ENCODE results near the gene FRMPD2.
"Not testable (repeated sequence)": the region's sequence is repeated elsewhere in the genome, so short reads cannot be mapped to it uniquely, and the experiment has no call there.

DNA sequence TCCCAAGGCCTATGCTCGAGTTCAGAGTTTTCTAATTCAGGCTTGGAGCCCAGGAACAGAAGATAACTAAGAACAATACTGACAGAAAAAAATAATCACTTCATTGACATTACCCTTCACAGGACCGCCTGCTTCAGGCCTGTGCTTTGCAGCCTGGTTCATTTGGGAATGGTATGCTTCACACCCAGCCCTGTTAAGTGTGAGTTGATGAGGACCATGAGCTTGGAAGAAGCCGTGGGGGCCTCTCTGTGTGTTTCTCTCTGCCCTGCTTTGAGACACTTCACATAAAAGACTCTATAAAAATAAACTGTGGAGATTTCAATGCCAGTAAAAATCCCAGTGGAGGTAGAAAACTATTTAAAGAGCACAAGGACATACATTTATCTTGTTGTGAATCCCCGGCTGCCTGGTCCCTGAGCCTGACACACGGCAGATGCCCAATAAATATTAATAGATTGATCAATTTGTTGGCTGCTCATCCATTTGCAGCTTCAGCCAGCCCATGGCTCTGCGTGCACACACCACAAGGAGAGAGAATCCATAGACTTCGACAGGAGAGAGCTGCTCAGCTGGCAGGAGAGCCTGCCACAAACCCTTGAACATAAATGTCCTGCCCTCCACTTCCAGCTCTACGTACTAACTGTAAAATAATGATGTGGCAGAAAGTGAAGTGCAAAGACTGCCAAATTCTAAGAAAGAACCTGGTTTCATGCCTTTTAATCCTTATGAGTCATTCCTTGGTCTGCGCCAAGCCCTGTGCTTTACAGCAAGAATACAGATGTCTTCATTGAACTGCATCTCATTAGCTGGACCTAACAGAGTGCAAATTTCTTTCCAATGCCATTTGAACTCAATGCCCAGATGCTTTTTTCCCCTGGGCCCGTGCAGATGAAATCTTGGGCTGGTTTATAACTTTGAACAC lies 130.5 kb downstream of the FRMPD2 start:
- TF ChIP-seq EZH2 (IDR thresholded peaks at IDR 0.05; ENCODE audit: insufficient read depth, poor library complexity, severe bottlenecking); EZH2phosphoT487 (IDR thresholded peaks at IDR 0.05; ENCODE audit: insufficient read depth, low read depth): not testable (repeated sequence)
